HG02678 (cell line): Measurements from ENCODE around the gene NFIA.

Experiments
- ATAC-seq: cut with Tn5 transposase; IDR thresholded peaks from one replicate; pipeline ENCODE4 v1.9.1; 2021; ENCODE audit warnings: mild to moderate bottlenecking, moderate library complexity; ENCODE audit not compliant: unreplicated experiment

NFIA gene

GRCh38 chr1:61322008-61322744 lies 239.8 kb downstream of the NFIA start:
- no peak for ATAC-seq

GRCh38 chr1:61322769-61323168 lies 240.4 kb downstream of the NFIA start:
- ATAC-seq = no peak

- no peak for ATAC-seq
Measured at GRCh38 chr1:61323681-61324328, 241.4 kb downstream of the NFIA start.

- no peak for ATAC-seq
Measured at GRCh38 chr1:61326713-61327112, 244.4 kb downstream of the NFIA start.

GRCh38 chr1:61327436-61327835 lies 245.1 kb downstream of the NFIA start:
- no peak for ATAC-seq

GRCh38 chr1:61329556-61329955 lies 247.2 kb downstream of the NFIA start:
- no peak for ATAC-seq

- no peak for ATAC-seq
Measured at GRCh38 chr1:61330018-61330417, 247.7 kb downstream of the NFIA start.

GRCh38 chr1:61330571-61330970 lies 248.2 kb downstream of the NFIA start:
- ATAC-seq = no peak

- peak; percentile 97 for ATAC-seq
Measured at GRCh38 chr1:61332196-61332753, 249.9 kb downstream of the NFIA start.

- no peak for ATAC-seq
Measured at GRCh38 chr1:61332796-61333195, 250.4 kb downstream of the NFIA start.

- no peak for ATAC-seq
Measured at GRCh38 chr1:61334718-61335589, 252.6 kb downstream of the NFIA start.

- ATAC-seq = no peak
Measured at GRCh38 chr1:61337037-61337436, 254.7 kb downstream of the NFIA start.

GRCh38 chr1:61337441-61337951 lies 255.1 kb downstream of the NFIA start:
- no peak for ATAC-seq

GRCh38 chr1:61337981-61338848 lies 255.9 kb downstream of the NFIA start:
- ATAC-seq = no peak

GRCh38 chr1:61338899-61339298 lies 256.5 kb downstream of the NFIA start:
- no peak for ATAC-seq

GRCh38 chr1:61341426-61341825 lies 259.1 kb downstream of the NFIA start:
- no peak for ATAC-seq

- no peak for ATAC-seq
Measured at GRCh38 chr1:61343734-61344420, 261.5 kb downstream of the NFIA start.

- ATAC-seq = no peak
Measured at GRCh38 chr1:61344696-61345095, 262.3 kb downstream of the NFIA start.

GRCh38 chr1:61348025-61348665 lies 265.8 kb downstream of the NFIA start:
- no peak for ATAC-seq
